SK-N-SH (cell line): ENCODE results near the gene PUSL1. TPM values are rescaled to one million over a fixed set of nuclear protein-coding genes. Genes with fewer than 3 reads are reported as not detected.

Experiments
- CTCF ChIA-PET: fragments of 300-600, 350-600 bp; formaldehyde crosslinking; extraction: SDS; loops from one replicate; lab custom pipeline; 2021; lab: Yijun Ruan, JAX
- POLR2A ChIA-PET: fragments of 350-600 bp; sonication (Branson Sonifier 250); formaldehyde crosslinking; extraction: SDS; loops from one replicate; lab custom pipeline; 2020; ENCODE audit warnings: antibody characterized with exemption, inconsistent platforms; lab: Yijun Ruan, JAX
- DNase-seq: peaks from one replicate; pipeline ENCODE4 v3.0.0; 2012
- H2AFZ ChIP-seq: fragments of 200-600 bp; sonication (generic); 2 replicates; pipeline ENCODE4 v1.8.1; 2016; ENCODE audit warnings: antibody characterized with exemption, mild to moderate bottlenecking, low read depth
- H3F3A ChIP-seq: fragments of 200-600 bp; sonication (generic); replicated peaks from 2 replicates; pipeline ENCODE3; 2016; ENCODE audit warnings: antibody characterized with exemption, mild to moderate bottlenecking; ENCODE audit not compliant: insufficient read depth
- H3K27ac ChIP-seq, 2 experiments: fragments of 200-500 bp in 1 of 2; fragments of 200-600 bp in 1 of 2; sonication (Bioruptor generic) in 1 of 2; sonication (generic), shearing (Covaris generic) in 1 of 2; 2 replicates each; pipeline versions ENCODE4 v1.5.1 to v1.6.1; 2014 to 2016; ENCODE audit warnings: low read depth in 2 of 2, inconsistent platforms in 1 of 2, low read length in 1 of 2, mild to moderate bottlenecking in 1 of 2, mixed read lengths in 1 of 2
- H3K27me3 ChIP-seq: fragments of 200-600 bp; sonication (generic), shearing (Covaris generic); 2 replicates; pipeline ENCODE4 v1.6.1; 2016; ENCODE audit warnings: mixed run types; ENCODE audit not compliant: insufficient read depth
- H3K36me3 ChIP-seq, 2 experiments: fragments of 200-500 bp in 1 of 2; fragments of 200-600 bp in 1 of 2; sonication (Bioruptor generic) in 1 of 2; sonication (generic) in 1 of 2; replicated peaks in 1 of 2; 2 replicates each; pipeline versions ENCODE3 to v1.5.1; 2014 to 2016; ENCODE audit warnings: low read length in 1 of 2, mild to moderate bottlenecking in 1 of 2; ENCODE audit not compliant: insufficient read depth in 2 of 2, control insufficient read depth in 1 of 2
- H3K4me1 ChIP-seq, 2 experiments: fragments of 200-500 bp in 1 of 2; fragments of 200-600 bp in 1 of 2; sonication (Bioruptor generic) in 1 of 2; sonication (generic), shearing (Covaris generic) in 1 of 2; 2 replicates each; pipeline versions ENCODE4 v1.5.1 to v1.6.1; 2014 to 2016; ENCODE audit warnings: low read depth in 1 of 2, low read length in 1 of 2, mixed run types in 1 of 2; ENCODE audit not compliant: insufficient read depth in 2 of 2, control insufficient read depth in 1 of 2
- H3K4me2 ChIP-seq: fragments of 200-600 bp; sonication (generic), shearing (Covaris generic); 2 replicates; pipeline ENCODE4 v1.6.1; 2017; ENCODE audit warnings: mixed run types
- H3K4me3 ChIP-seq, 2 experiments: fragments of 200-500 bp in 1 of 2; fragments of 200-600 bp in 1 of 2; sonication (Bioruptor generic) in 1 of 2; sonication (generic), shearing (Covaris generic) in 1 of 2; 2 replicates each; pipeline versions ENCODE4 v1.5.1 to v1.8.1; 2014 to 2016; ENCODE audit warnings: low read depth in 2 of 2, inconsistent platforms in 1 of 2, low read length in 1 of 2, mild to moderate bottlenecking in 1 of 2, mixed read lengths in 1 of 2, moderate library complexity in 1 of 2
- H3K79me2 ChIP-seq: fragments of 200-600 bp; sonication (generic); 2 replicates; pipeline ENCODE4 v1.8.1; 2017; ENCODE audit warnings: mild to moderate bottlenecking; ENCODE audit not compliant: insufficient read depth
- H3K9ac ChIP-seq: fragments of 200-600 bp; sonication (generic); 2 replicates; pipeline ENCODE4 v1.6.1; 2017; ENCODE audit warnings: mixed run types
- H3K9me2 ChIP-seq: fragments of 200-600 bp; sonication (generic); 2 replicates; pipeline ENCODE4 v1.6.1; 2017; ENCODE audit warnings: mixed run types
- H3K9me3 ChIP-seq: fragments of 200-600 bp; sonication (generic); 2 replicates; pipeline ENCODE4 v1.6.1; 2017; ENCODE audit warnings: mixed run types, mild to moderate bottlenecking, moderate library complexity
- H4K20me1 ChIP-seq: fragments of 200-600 bp; sonication (generic); 2 replicates; pipeline ENCODE4 v1.6.1; 2017; ENCODE audit warnings: mild to moderate bottlenecking, mixed run types; ENCODE audit not compliant: insufficient read depth
- CHD2 ChIP-seq: fragments of 150-350 bp; IDR thresholded peaks from 2 replicates; pipeline ENCODE4 v1.6.1; 2018; ENCODE audit warnings: low read length; ENCODE audit not compliant: partially characterized antibody
- ELF1 ChIP-seq: IDR thresholded peaks from 2 replicates; pipeline ENCODE4 v1.4.0; 2012
- EP300 ChIP-seq, 2 experiments: IDR thresholded peaks; 2 replicates each; pipeline versions ENCODE4 v1.4.0 to v1.6.1; 2012; ENCODE audit warnings: borderline replicate concordance in 1 of 2, low read depth in 1 of 2, low read length in 1 of 2
- FOXJ3 ChIP-seq: sonication (generic); formaldehyde crosslinking; IDR thresholded peaks from 2 replicates; pipeline ENCODE4 v1.5.1; 2020; ENCODE audit warnings: mild to moderate bottlenecking, missing genetic modification reagents
- GABPA ChIP-seq: IDR thresholded peaks from 2 replicates; pipeline ENCODE4 v1.4.0; 2012; ENCODE audit warnings: low read depth, mild to moderate bottlenecking
- MAX ChIP-seq: IDR thresholded peaks from 2 replicates; pipeline ENCODE4 v1.4.0; 2012; ENCODE audit warnings: low read depth
- NFIC ChIP-seq: IDR thresholded peaks from 2 replicates; pipeline ENCODE4 v1.4.0; 2012; ENCODE audit warnings: borderline replicate concordance
- NRF1 ChIP-seq: IDR thresholded peaks from 2 replicates; pipeline ENCODE4 v1.6.1; 2012; ENCODE audit warnings: low read depth, mild to moderate bottlenecking, low read length
- PBX3 ChIP-seq: IDR thresholded peaks from 2 replicates; pipeline ENCODE4; 2012
- POLR2AphosphoS5 ChIP-seq: IDR thresholded peaks from 2 replicates; pipeline ENCODE4 v1.6.1; 2012; ENCODE audit warnings: low read depth, low read length
- RAD21 ChIP-seq: IDR thresholded peaks from 2 replicates; pipeline ENCODE4 v1.6.1; 2012; ENCODE audit warnings: mild to moderate bottlenecking, low read length
- RFX5 ChIP-seq: IDR thresholded peaks from 2 replicates; pipeline ENCODE4 v1.6.1; 2012; ENCODE audit warnings: mild to moderate bottlenecking, improper control_type of control experiment, low read length
- SIN3A ChIP-seq: IDR thresholded peaks from 2 replicates; pipeline ENCODE4 v1.6.1; 2012; ENCODE audit warnings: low read depth, mild to moderate bottlenecking, low read length, moderate library complexity, borderline replicate concordance
- TAF1 ChIP-seq: IDR thresholded peaks from 2 replicates; pipeline ENCODE4 v1.6.1; 2012; ENCODE audit warnings: low read depth, mild to moderate bottlenecking, low read length, moderate library complexity, borderline replicate concordance
- TCF12 ChIP-seq: IDR thresholded peaks from 2 replicates; pipeline ENCODE4 v1.4.0; 2012
- USF2 ChIP-seq: fragments of 150-350 bp; IDR thresholded peaks from 2 replicates; pipeline ENCODE4 v1.6.1; 2017; ENCODE audit warnings: antibody characterized with exemption, low read length, low read depth, borderline replicate concordance
- YY1 ChIP-seq: IDR thresholded peaks from 2 replicates; pipeline ENCODE4 v1.4.0; 2012; ENCODE audit warnings: low read depth, mild to moderate bottlenecking
- ZBTB33 ChIP-seq: IDR thresholded peaks from 2 replicates; pipeline ENCODE4 v1.4.0; 2012; ENCODE audit warnings: low read depth, borderline replicate concordance
- WGBS: methylation state at CpG from one replicate; pipeline ENCODE4 v1.1.6; 2017; ENCODE audit warnings: low lambda C conversion rate; 5-methylcytosine and 5-hydroxymethylcytosine counted together
- polyA plus RNA-seq, 3 experiments: library from polyadenylated mRNA; depleted of rRNA; stranded (reverse); fragments of >200 nt; gene quantifications; 2 replicates each; pipeline ENCODE4 v1.2.3, GENCODE V29; 2012

The PUSL1 gene
- polyA plus RNA-seq, 1 of the 3 experiments (the other 2 are of a cell fraction): 19.0 TPM

GRCh38 chr1:1324524-1325287, 16.3 kb downstream of the PUSL1 start, which contains the start of the genes CPTP and INTS11:
Gene CPTP (plus strand): TSS chr1:1324802. CDS start chr1:1326911, 2,109 bp downstream.
Gene INTS11 (minus strand): TSS chr1:1324660. CDS start chr1:1324608, 52 bp downstream.
- Histone ChIP-seq H3K27ac (peak within 1 kb of the TSS; percentile 45 to 66; a peak in 2 of 4 replicates), H3K79me2 (peaks cover 64% of the 10 kb centered on the region), H4K20me1 (peaks cover 33% of the 10 kb centered on the region), H3K9ac (peak within 1 kb of the TSS; percentile 80), H3K36me3 (peaks cover 0 to 31% of the 10 kb centered on the region in 2 experiments), H3K27me3 (no peaks in the 10 kb centered on the region), H3K4me2 (peak within 1 kb of the TSS; percentile 95), H3K4me1 (peaks cover 0 to 24% of the 10 kb centered on the region in 2 experiments; a peak in 1 of 4 replicates), H3K9me2 (no peaks in the 10 kb centered on the region), H3K9me3 (no peaks in the 10 kb centered on the region), H3K4me3 (peak within 1 kb of the TSS; percentile 74 to 80), H2AFZ (no peak within 1 kb of the TSS), H3F3A (peaks cover 5% of the 10 kb centered on the region)
- peak; percentile 99 for DNase-seq
- CTCF ChIA-PET: interaction anchor here (1.0 to 1.6 kb wide), 3 partner anchors 20 to 23 kb away, joined by 3 to 5 read pairs (median 3); no protein-coding TSS in a partner anchor
- WGBS: 5% methylated on average over 8 of the region's 84 CpGs
- peak; percentile 88 for TF ChIP-seq NRF1
- no peak for TF ChIP-seq RFX5
- TF ChIP-seq RAD21: no peak
- no peak for TF ChIP-seq SIN3A
- TF ChIP-seq TCF12: no peak
- TF ChIP-seq YY1: no peak
- TF ChIP-seq ELF1: peak; percentile 31; the same call in 1 of the 2 replicates
- peak; percentile 34 for TF ChIP-seq CHD2
- no peak for TF ChIP-seq PBX3
- TF ChIP-seq FOXJ3 (CRISPR knock-in tag): no peak
- TF ChIP-seq NFIC: no peak
- TF ChIP-seq POLR2AphosphoS5: peak; percentile 73; the same call in 1 of the 2 replicates
- TF ChIP-seq MAX: peak; percentile 34; the same call in 1 of the 2 replicates
- no peak for TF ChIP-seq EP300 (IDR thresholded peaks at IDR 0.05; ENCODE audit: borderline replicate concordance in 1 of 2, low read depth in 1 of 2, low read length in 1 of 2)
- no peak for TF ChIP-seq USF2
- peak; percentile 46; the same call in 1 of the 2 replicates for TF ChIP-seq TAF1
- peak; percentile 82 for TF ChIP-seq GABPA
- no peak for TF ChIP-seq ZBTB33
- POLR2A ChIA-PET: interaction anchor here (1.0 kb wide), 1 partner anchor 15 kb away, joined by 3 read pairs; no protein-coding TSS in a partner anchor
